ENCODE data around the gene CASR. TPM values are rescaled to one million over a fixed set of nuclear protein-coding genes. Genes with fewer than 3 reads are reported as not detected.

Gene CASR
- total RNA-seq, 2 donors from 2014 or later = 1.2 TPM; not detected in 1

DNA sequence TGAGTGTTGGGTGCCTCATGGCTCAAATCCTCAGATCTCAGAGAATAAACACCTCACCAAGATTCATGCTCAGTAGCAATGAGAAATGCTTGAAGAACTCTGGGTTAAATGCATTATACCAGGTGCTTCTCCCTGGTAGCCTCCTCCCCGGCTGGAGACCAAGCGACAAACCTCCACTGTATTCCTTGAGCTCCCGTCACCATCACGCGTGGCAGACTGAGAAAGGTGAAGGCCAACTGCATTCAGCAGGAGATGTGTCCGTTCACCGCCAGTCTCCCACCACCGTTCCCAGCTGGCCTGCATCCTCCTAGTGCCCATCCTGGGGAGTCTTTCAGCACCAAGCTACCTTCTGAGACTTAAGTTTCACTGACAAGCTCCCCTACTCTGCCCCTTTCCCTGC lies 149.1 kb downstream of the CASR start:
- TF ChIP-seq, protein P1, sequence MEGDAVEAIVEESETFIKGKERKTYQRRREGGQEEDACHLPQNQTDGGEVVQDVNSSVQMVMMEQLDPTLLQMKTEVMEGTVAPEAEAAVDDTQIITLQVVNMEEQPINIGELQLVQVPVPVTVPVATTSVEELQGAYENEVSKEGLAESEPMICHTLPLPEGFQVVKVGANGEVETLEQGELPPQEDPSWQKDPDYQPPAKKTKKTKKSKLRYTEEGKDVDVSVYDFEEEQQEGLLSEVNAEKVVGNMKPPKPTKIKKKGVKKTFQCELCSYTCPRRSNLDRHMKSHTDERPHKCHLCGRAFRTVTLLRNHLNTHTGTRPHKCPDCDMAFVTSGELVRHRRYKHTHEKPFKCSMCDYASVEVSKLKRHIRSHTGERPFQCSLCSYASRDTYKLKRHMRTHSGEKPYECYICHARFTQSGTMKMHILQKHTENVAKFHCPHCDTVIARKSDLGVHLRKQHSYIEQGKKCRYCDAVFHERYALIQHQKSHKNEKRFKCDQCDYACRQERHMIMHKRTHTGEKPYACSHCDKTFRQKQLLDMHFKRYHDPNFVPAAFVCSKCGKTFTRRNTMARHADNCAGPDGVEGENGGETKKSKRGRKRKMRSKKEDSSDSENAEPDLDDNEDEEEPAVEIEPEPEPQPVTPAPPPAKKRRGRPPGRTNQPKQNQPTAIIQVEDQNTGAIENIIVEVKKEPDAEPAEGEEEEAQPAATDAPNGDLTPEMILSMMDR (IDR thresholded peaks at IDR 0.05) = no peak
- TF ChIP-seq POLR2AphosphoS5 (IDR thresholded peaks at IDR 0.05) (no peak), POLR2A (IDR thresholded peaks at IDR 0.05) (no peak)
- 91% methylated on average over 8 of the region's 8 CpGs for WGBS
- Histone ChIP-seq H3K27me3 (replicated peaks; ENCODE audit: insufficient read depth) (no peaks in the 10 kb centered on the region), H3K27ac (no peak overlapping the region), H3K4me3 (no peak overlapping the region), H3K9me3 (no peaks in the 10 kb centered on the region), H3K36me3 (no peaks in the 10 kb centered on the region), H3K4me1 (replicated peaks) (no peaks in the 10 kb centered on the region)
- intact Hi-C loops (cut with DNase I) = no loop called here
- no peak for DNase-seq (ENCODE audit: low spot score)

Other genes with a start within 250 kb of the CASR start
- gene ILDR1, start 161.4 kb upstream of the CASR start, total RNA-seq = 1 to 10 TPM; 8.0 to 8.3 TPM
- gene CD86, start 128.3 kb upstream of the CASR start, total RNA-seq = 1 to 10 TPM in 1 of 2 donors, under 1 TPM in 1; 0.68 to 1.2 TPM
- gene CSTA, start 141.6 kb downstream of the CASR start, total RNA-seq = 10 to 100 TPM; 14.5 to 25.7 TPM
- gene MIX23, start 199.6 kb downstream of the CASR start, total RNA-seq = 10 to 100 TPM; 13.8 to 16.8 TPM
- 10 to 100 TPM; 12.9 to 87.9 TPM for gene FAM162A, start 200.5 kb downstream of the CASR start, total RNA-seq
- 1 to 10 TPM; 4.5 to 6.5 TPM for gene WDR5B, start 232.4 kb downstream of the CASR start, total RNA-seq